Measurements from ENCODE around the gene URM1.

DNA sequence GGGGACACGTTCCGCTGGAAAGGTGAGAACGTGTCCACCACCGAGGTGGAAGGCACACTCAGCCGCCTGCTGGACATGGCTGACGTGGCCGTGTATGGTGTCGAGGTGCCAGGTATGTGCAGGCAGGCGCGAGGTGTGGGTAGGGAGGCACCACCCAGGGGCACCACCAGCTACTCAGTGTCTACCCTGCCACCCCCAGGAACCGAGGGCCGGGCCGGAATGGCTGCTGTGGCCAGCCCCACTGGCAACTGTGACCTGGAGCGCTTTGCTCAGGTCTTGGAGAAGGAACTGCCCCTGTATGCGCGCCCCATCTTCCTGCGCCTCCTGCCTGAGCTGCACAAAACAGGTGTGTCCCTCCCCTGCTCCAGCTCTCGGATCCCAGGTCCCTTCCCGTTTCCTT lies 15.7 kb upstream of the URM1 start:
- TF ChIP-seq, protein P1, sequence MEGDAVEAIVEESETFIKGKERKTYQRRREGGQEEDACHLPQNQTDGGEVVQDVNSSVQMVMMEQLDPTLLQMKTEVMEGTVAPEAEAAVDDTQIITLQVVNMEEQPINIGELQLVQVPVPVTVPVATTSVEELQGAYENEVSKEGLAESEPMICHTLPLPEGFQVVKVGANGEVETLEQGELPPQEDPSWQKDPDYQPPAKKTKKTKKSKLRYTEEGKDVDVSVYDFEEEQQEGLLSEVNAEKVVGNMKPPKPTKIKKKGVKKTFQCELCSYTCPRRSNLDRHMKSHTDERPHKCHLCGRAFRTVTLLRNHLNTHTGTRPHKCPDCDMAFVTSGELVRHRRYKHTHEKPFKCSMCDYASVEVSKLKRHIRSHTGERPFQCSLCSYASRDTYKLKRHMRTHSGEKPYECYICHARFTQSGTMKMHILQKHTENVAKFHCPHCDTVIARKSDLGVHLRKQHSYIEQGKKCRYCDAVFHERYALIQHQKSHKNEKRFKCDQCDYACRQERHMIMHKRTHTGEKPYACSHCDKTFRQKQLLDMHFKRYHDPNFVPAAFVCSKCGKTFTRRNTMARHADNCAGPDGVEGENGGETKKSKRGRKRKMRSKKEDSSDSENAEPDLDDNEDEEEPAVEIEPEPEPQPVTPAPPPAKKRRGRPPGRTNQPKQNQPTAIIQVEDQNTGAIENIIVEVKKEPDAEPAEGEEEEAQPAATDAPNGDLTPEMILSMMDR (IDR thresholded peaks at IDR 0.05): no peak
- no peak for TF ChIP-seq POLR2A (IDR thresholded peaks at IDR 0.05)
